Activated T-cell treated with anti-CD3 and anti-CD28 coated beads, Interleukin-2, amount 50 U/mL, for 72 hours (primary cell): ENCODE results near the gene TMEM200A. TPM values are rescaled to one million over a fixed set of nuclear protein-coding genes. Genes with fewer than 3 reads are reported as not detected.

Source experiments
- ATAC-seq, 2 donors: fragments of 150-1000 bp; cut with Tn5 transposase; replicated peaks in 1 of 2; 2 replicates each; pipeline ENCODE4 v1.10.0; 2021; ENCODE audit warnings: moderate library complexity in 2 of 2, mild to moderate bottlenecking in 1 of 2
- DNase-seq, 2 donors: peaks; one replicate each; pipeline ENCODE4 v3.0.0; 2021 to 2022; ENCODE audit warnings: mixed read lengths in 1 of 2
- H3K27ac Mint-ChIP-seq: one replicate; pipeline ENCODE4 v1.8.0; 2022; ENCODE audit warnings: mild to moderate bottlenecking, moderate library complexity, mixed read lengths
- H3K27me3 Mint-ChIP-seq: one replicate; pipeline ENCODE4 v1.8.0; 2022; ENCODE audit warnings: low read depth, mixed read lengths
- H3K36me3 Mint-ChIP-seq, 2 donors: one replicate each; pipeline ENCODE4 v1.8.0; 2022; ENCODE audit warnings: mixed read lengths in 2 of 2, mild to moderate bottlenecking in 1 of 2; ENCODE audit not compliant: insufficient read depth in 2 of 2
- H3K4me1 Mint-ChIP-seq: one replicate; pipeline ENCODE4 v1.8.0; 2022; ENCODE audit warnings: low read depth, mixed read lengths
- H3K4me3 Mint-ChIP-seq, 2 donors: one replicate each; pipeline ENCODE4 v1.8.0; 2022; ENCODE audit warnings: mild to moderate bottlenecking in 2 of 2, mixed read lengths in 2 of 2, moderate library complexity in 2 of 2
- H3K9me3 Mint-ChIP-seq, 2 donors: one replicate each; pipeline ENCODE4 v1.8.0; 2022; ENCODE audit warnings: mixed read lengths in 2 of 2
- total RNA-seq, 2 donors: library from RNA; stranded (reverse); gene quantifications; one replicate each; pipeline ENCODE4 v1.2.3, GENCODE V29; 2022

TMEM200A gene
- total RNA-seq, 2 donors from 2014 or later: 0.53 to 0.67 TPM

DNA sequence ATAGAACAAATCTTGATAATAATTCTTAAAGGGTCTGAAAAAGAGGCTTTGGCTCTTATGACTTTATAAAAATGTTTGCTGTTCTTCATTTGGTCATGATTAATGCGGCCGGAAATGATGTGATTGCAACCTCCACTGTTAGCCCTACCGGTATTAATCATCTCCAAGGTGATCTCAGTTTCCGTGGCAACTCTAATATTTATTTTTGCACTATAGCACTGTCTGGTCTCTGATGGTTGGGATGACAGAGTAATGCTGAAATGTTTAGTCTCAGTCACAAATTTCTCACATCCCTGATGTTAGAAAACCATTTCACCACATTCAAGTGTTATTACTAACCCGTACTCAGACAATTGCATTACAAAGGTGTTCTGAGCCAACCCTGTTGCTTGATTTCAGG, 87.4 kb downstream of the TMEM200A start:
- Mint-ChIP-seq H3K9me3 (peaks cover 0 to 2% of the 10 kb centered on the region in 2 donors), H3K36me3 (no peaks in the 10 kb centered on the region), H3K4me3 (no peak overlapping the region), H3K27ac (no peak overlapping the region), H3K27me3 (no peaks in the 10 kb centered on the region), H3K4me1 (no peaks in the 10 kb centered on the region)
- DNase-seq: no peak
- ATAC-seq: peak; percentile 37 to 74

DNA sequence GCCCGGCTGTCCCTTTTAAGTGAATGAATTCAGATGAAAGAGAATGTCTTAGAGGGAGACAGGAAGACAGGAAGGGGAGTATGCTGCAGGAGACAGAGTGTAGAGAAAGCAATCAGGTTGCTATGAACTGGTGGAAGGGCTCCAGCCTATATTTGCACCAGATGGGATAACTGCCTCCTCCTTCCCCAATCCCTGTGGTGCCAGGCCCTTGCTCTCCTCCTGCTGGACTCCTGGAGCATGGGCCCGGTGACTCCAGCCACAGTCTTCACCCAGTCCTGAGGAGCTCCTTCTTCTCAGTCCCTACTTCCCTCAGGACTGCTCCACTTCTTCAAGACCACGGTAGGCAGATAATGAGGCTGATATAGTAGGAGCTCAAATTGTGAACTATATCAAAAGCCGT, 91.8 kb downstream of the TMEM200A start:
- H3K4me1 Mint-ChIP-seq: peaks cover 5% of the 10 kb centered on the region
- H3K9me3 Mint-ChIP-seq: no peaks in the 10 kb centered on the region
- no peak for DNase-seq
- no peak overlapping the region for H3K4me3 Mint-ChIP-seq
- H3K27ac Mint-ChIP-seq: no peak overlapping the region
- no peaks in the 10 kb centered on the region for H3K27me3 Mint-ChIP-seq
- H3K36me3 Mint-ChIP-seq: no peaks in the 10 kb centered on the region
- no peak for ATAC-seq

DNA sequence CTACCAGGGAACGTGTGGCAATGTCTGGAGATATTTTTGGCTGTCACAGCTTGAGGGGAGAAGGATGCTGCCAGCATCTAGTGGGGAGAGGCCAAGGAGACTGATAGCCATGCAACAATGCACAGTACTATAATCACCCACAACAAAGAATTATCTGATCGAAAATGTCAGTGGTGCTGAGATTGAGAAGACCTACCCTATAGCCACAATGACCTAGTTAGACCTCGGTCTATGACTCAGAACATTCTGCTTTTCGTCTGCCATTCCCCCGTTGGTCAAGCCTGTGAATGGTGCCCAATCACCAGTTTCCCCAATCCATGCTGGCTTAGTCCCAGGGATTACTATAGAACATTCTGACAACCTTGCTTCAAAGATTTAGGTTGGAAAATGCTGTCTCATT, 93.5 kb downstream of the TMEM200A start:
- ATAC-seq (no peak), DNase-seq (no peak)
- Mint-ChIP-seq H3K27me3 (no peaks in the 10 kb centered on the region), H3K27ac (no peak overlapping the region), H3K9me3 (no peaks in the 10 kb centered on the region), H3K4me3 (no peak overlapping the region), H3K36me3 (no peaks in the 10 kb centered on the region), H3K4me1 (peaks cover 5% of the 10 kb centered on the region)

DNA sequence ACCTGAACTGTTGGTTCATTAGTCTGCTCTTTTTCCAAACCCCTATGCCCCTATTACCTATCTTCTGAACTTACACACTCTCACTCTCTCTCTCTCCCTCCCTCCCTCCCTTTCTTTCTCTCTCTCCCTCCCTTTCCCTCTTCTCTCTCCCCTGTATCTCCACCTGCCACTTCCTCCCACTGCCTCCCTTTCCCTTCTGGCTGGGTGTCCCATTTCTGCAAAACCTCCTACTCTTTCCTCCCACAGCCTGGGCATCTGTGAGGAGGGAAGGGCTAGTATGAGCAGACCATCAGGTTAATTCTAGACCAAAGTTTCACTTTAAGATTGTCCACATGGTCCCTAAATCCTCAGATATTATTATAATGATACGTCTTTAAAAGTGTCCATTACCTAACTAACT, 95.1 kb downstream of the TMEM200A start:
- DNase-seq (no peak), ATAC-seq (no peak)
- peaks cover 5% of the 10 kb centered on the region for H3K4me1 Mint-ChIP-seq
- H3K27me3 Mint-ChIP-seq: no peaks in the 10 kb centered on the region
- H3K27ac Mint-ChIP-seq: no peak overlapping the region
- H3K4me3 Mint-ChIP-seq: no peak overlapping the region
- no peaks in the 10 kb centered on the region for H3K9me3 Mint-ChIP-seq
- H3K36me3 Mint-ChIP-seq: no peaks in the 10 kb centered on the region

DNA sequence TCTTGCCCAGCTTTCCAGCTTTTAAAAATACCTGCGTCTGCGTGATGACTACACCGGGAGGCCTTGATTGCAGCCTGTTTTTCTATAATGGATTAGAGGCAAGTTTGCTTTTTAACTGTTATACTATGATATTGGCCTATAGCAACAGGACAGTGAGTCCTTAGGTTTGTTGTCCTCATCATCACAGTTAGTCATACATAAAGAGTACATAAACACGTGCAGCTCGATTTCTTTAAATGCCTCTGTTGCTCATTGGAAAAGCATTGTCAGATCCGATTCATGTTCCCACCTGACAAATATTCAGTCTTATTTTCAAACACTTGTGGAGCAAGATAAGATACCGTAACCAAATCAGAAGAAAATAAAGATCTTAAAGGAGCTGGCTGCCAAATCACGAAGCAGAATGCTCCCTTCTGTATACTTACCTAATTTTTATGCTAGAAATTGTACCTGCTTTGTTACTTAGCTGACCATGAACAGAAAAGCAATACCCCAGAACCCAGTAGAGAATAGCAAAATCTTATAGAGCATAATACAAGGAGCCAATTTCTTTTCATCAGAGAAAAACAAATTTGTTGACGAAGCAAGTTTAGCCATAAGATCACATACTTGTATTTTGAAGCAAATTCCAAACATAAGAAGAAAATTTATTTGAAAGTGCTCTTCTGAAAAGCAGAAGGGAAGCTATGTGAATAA, 100.4 kb downstream of the TMEM200A start:
- Mint-ChIP-seq H3K9me3 (no peaks in the 10 kb centered on the region), H3K4me1 (peaks cover 16% of the 10 kb centered on the region), H3K27ac (no peak overlapping the region), H3K4me3 (no peak overlapping the region), H3K36me3 (peaks cover 0 to 2% of the 10 kb centered on the region in 2 donors), H3K27me3 (no peaks in the 10 kb centered on the region)
- DNase-seq: no peak
- ATAC-seq: no peak

DNA sequence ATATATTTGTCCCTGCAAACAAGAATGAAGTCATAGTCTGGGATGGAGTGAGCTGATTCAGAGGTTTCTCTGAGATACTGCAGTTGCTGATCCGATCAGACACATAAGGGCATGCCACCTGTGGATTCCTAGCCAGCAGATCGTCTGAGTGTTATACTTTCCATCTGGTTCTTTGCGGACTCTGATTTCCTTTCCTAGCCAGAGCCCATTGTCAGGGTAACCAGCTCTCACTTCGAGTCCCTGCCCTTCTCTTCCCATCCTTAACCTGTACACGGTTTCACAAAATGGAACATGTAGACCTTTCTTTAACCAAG, 100.9 kb downstream of the TMEM200A start:
- Mint-ChIP-seq H3K4me3 (no peak overlapping the region), H3K4me1 (peaks cover 13% of the 10 kb centered on the region), H3K27ac (no peak overlapping the region), H3K36me3 (peaks cover 0 to 2% of the 10 kb centered on the region in 2 donors), H3K9me3 (no peaks in the 10 kb centered on the region), H3K27me3 (no peaks in the 10 kb centered on the region)
- ATAC-seq (no peak), DNase-seq (no peak)

DNA sequence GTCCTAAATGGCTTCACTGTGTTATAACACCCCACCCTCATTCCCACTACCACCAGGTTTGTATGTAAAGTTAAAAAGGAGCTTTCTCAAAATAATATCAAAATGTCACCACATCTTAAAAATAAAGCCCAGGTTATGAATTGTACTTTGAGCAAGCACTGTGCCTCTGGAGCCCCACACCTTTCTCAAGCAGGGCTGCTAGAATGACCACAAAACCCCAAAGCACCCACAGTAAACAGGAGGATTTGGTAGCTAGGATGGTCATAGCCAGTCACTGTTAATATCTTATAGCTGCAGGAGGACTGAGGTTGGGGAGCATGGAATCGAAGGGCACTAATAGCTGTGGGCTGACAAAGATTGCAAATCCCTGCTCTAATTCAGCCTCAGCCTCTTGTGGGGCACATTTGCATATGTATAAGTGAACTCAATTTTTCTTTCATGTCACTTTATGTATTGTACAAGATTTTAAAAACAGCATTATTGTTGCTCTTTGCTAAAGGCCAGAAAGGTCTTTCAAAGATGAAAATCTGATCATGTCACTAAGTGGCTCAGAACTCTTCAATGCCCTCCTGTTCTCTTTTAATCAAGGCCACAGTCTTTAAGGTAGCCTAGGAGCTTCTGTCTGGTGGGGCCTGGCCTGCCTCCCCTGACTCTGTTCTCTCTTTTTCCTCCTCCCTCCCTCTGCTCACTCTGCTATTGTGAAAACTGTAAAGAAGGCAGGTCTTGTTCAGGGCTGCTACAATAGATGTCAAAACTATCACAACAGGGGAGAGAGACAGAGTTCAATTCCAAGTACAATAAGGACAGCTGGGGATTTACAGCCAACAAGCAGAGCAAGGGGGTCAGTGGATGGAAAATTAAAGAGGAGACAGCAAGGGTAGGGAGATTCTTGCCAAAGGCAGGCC, 101.6 kb downstream of the TMEM200A start:
- H3K4me1 Mint-ChIP-seq: peaks cover 11% of the 10 kb centered on the region
- H3K4me3 Mint-ChIP-seq: no peak overlapping the region
- ATAC-seq: peak in 1 of 2 donors; percentile 25
- H3K9me3 Mint-ChIP-seq: peaks cover 3 to 4% of the 10 kb centered on the region in 2 donors
- no peaks in the 10 kb centered on the region for H3K27me3 Mint-ChIP-seq
- no peak overlapping the region for H3K27ac Mint-ChIP-seq
- peaks cover 2 to 4% of the 10 kb centered on the region in 2 donors for H3K36me3 Mint-ChIP-seq
- no peak for DNase-seq

DNA sequence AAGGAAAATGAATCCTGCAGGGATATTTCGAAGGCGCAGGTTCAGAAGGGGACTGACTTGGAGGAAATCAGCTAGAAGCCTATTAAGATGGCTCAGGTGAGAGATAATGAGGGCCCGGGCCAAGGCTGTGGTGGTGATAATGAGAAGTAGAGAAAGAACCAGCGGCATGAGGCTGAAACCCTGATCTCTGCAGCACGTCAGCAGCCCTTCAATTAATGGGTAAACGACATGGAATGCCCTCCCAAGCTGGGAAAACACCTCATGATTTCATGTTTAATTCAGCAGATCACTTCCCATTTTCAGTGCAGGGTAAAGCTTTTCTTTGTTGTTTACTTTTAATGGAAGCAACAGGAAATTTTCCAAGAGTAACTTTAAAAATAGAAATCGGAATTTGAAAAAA, 104.9 kb downstream of the TMEM200A start:
- H3K36me3 Mint-ChIP-seq: peaks cover 2 to 7% of the 10 kb centered on the region in 2 donors
- peaks cover 3 to 7% of the 10 kb centered on the region in 2 donors for H3K9me3 Mint-ChIP-seq
- DNase-seq (no peak), ATAC-seq (no peak)
- no peak overlapping the region for H3K4me3 Mint-ChIP-seq
- no peak overlapping the region for H3K27ac Mint-ChIP-seq
- no peaks in the 10 kb centered on the region for H3K27me3 Mint-ChIP-seq
- H3K4me1 Mint-ChIP-seq: peaks cover 26% of the 10 kb centered on the region

DNA sequence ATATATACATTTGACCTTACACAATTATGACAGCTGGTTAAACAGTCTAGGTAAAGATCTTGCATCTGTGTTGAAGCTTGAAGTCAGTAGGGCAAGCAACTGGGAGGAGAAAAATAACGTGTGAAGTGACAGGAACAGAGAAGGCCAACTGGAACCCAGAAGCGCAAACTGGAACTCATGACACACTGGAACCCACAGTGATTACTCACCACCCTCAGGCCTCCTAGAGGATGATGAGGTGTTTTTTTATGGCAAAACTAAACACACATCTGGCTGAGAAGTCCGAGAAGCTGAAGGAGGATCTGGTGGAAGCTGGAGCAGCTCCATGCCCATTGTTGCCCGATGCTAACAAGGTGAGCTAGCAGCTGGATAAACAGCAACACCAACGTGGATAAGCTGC, 108.1 kb downstream of the TMEM200A start:
- Mint-ChIP-seq H3K27me3 (no peaks in the 10 kb centered on the region), H3K4me3 (no peak overlapping the region), H3K36me3 (peaks cover 4 to 11% of the 10 kb centered on the region in 2 donors), H3K27ac (no peak overlapping the region), H3K4me1 (peaks cover 15% of the 10 kb centered on the region), H3K9me3 (peaks cover 3 to 12% of the 10 kb centered on the region in 2 donors)
- ATAC-seq (peak; percentile 70 to 80), DNase-seq (peak; percentile 6 to 7)

DNA sequence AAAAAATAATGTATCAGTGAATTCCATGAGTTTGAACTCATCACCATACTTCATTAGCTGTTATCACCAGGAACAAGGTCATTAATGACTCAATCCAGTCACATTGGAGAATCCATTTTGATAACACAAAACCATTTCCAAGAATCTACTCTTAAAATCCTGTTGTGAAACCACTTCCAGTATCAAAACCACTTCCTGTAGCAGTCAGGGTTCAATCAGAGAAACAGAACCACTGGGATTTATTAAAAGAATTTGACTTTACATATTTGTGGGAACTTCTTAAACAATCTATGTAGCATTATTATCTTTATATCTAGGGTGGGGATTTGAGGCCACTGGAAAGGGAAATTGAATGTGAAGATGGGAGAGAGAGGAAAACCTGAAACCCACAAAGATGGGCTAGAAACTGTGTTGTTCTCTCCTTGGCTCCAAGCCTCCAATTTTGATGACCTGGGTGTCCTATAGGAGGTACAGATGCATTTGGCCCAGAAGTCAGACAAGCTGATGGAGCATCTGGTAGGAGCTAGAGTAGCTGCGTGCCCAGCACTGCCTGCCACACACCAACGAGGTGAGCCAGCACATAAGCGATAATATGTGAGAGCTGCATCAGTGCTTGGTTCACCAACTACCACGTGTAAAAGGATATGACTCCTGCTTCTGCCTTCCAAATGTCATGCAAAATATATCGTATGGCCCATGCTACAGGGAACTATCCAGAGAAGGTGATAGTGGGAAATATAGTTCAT, 117.0 kb downstream of the TMEM200A start:
- H3K27me3 Mint-ChIP-seq: no peaks in the 10 kb centered on the region
- DNase-seq (no peak), ATAC-seq (no peak)
- no peak overlapping the region for H3K4me3 Mint-ChIP-seq
- H3K27ac Mint-ChIP-seq: no peak overlapping the region
- no peaks in the 10 kb centered on the region for H3K9me3 Mint-ChIP-seq
- peaks cover 18% of the 10 kb centered on the region for H3K4me1 Mint-ChIP-seq
- H3K36me3 Mint-ChIP-seq: peaks cover 2 to 4% of the 10 kb centered on the region in 2 donors

DNA sequence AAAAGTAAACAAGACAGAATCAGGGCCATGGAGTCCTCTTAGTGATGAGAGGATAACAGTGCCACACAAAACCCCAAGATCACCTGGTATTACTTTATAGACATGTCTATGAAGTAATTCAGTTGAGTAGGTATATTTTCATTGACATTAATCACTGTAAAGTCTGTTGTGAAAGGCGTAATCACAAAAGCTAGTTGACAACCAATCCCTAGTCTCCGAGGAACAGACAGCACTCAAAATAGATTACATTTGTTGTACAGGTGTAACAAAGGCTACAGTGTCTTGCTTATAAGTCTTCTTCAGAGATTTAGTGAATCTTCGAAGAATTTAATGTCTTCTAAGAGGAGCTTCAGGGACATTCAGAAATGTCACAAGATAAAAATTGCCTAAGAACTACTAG, 120.1 kb downstream of the TMEM200A start:
- H3K4me1 Mint-ChIP-seq: peaks cover 23% of the 10 kb centered on the region

DNA sequence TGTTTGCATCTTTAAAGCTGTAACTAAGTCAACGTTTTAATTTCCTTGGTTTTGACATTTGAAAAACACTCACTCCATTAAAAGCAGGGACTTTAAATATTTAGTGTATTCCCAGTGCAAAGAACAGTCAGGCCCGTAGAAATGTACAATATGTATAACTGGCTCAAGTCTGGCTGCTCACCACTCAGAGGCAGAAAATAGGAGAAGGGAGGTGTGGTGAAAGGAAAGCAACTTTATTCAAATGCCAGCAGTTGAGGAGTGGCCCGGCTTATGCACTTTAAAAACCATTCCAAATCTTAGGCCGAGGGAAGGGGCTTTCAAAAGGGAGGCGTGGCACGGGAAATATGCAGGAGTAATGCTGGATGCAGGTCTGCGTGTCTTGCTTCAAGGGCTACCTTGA, 120.6 kb downstream of the TMEM200A start:
- Mint-ChIP-seq H3K9me3 (peaks cover 0 to 1% of the 10 kb centered on the region in 2 donors), H3K27ac (no peak overlapping the region), H3K4me1 (peaks cover 23% of the 10 kb centered on the region), H3K36me3 (peaks cover 1 to 2% of the 10 kb centered on the region in 2 donors), H3K4me3 (no peak overlapping the region), H3K27me3 (no peaks in the 10 kb centered on the region)
- DNase-seq (no peak), ATAC-seq (no peak)

More for the DNA sequence above, 120.1 kb downstream of the TMEM200A start:
- Mint-ChIP-seq H3K27me3 (no peaks in the 10 kb centered on the region), H3K9me3 (no peaks in the 10 kb centered on the region), H3K36me3 (peaks cover 1 to 2% of the 10 kb centered on the region in 2 donors), H3K4me3 (no peak overlapping the region), H3K27ac (no peak overlapping the region)
- DNase-seq (no peak), ATAC-seq (no peak)

DNA sequence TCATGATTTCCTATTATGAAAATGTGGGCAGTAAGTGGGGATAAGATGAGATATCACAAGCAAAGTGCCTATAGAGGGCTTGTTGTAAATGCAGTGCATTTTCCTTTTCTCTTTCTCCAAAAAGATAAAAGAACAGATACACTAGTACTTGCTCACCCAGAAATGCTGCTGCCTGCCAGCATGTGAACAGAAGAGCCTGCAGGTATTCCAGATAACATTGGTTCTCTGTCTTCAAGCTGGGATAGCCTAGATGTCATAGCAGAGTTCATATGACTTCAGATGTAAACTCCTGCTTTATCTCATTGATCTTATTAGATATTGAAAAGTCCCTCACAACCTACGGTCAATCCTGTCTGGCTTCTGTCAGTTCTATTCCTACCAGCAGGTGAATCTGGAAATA, 123.7 kb downstream of the TMEM200A start:
- Mint-ChIP-seq H3K27ac (no peak overlapping the region), H3K27me3 (no peaks in the 10 kb centered on the region), H3K36me3 (peaks cover 1 to 6% of the 10 kb centered on the region in 2 donors), H3K4me3 (no peak overlapping the region), H3K9me3 (peaks cover 2 to 3% of the 10 kb centered on the region in 2 donors), H3K4me1 (peaks cover 4% of the 10 kb centered on the region)
- DNase-seq: no peak
- no peak for ATAC-seq
